A549 (cell line): ENCODE results near the gene MYADM. TPM values are rescaled to one million over a fixed set of nuclear protein-coding genes. Genes with fewer than 3 reads are reported as not detected.

Experiments used
- ATAC-seq, 2 experiments: fragments of 200-7000 bp in 1 of 2; fragments of >200 bp in 1 of 2; cut with Nextera tagmentation in 1 of 2; cut with Tn5 transposase in 1 of 2; 3 replicates each; pipeline versions ENCODE4 v1.8.0 to v1.9.1; 2018 to 2020; ENCODE audit warnings: mild to moderate bottlenecking in 1 of 2, moderate library complexity in 1 of 2
- CTCF ChIA-PET: fragments of 300-600 bp; sonication (Branson Sonifier 250); formaldehyde crosslinking; extraction: SDS; loops from one replicate; lab custom pipeline; 2021; ENCODE audit warnings: antibody characterized with exemption, inconsistent platforms; lab: Yijun Ruan, JAX
- POLR2A ChIA-PET: fragments of 350-600 bp; formaldehyde crosslinking; extraction: SDS; loops from one replicate; lab custom pipeline; 2021; ENCODE audit warnings: antibody characterized with exemption, inconsistent platforms; lab: Yijun Ruan, JAX
- DNase-seq, 2 experiments: peaks; one replicate each; pipeline versions ENCODE4 v3.0.0 to v3.0.0-alpha.2; 2011 to 2016; ENCODE audit warnings: low read depth in 1 of 2, low spot score in 1 of 2
- FAIRE-seq: peaks from 2 replicates; lab custom pipeline; 2011; peaks lifted over from hg19 to GRCh38; lab: Jason Lieb, UNC
- H3K27ac ChIP-seq, 2 experiments: fragments of >200 bp; sonication (Bioruptor Twin); formaldehyde crosslinking; 3 replicates each; pipeline ENCODE4 v1.5.1; 2016 to 2017
- H3K4me1 ChIP-seq: fragments of >200 bp; sonication (Bioruptor Twin); formaldehyde crosslinking; 3 replicates; pipeline ENCODE4 v1.6.1; 2016
- H3K4me2 ChIP-seq: fragments of >200 bp; sonication (Bioruptor Twin); formaldehyde crosslinking; 3 replicates; pipeline ENCODE4 v1.6.1; 2016
- H3K4me3 ChIP-seq: fragments of >200 bp; sonication (Bioruptor Twin); formaldehyde crosslinking; 3 replicates; pipeline ENCODE4 v1.5.1; 2016
- H3K9me3 ChIP-seq: fragments of >200 bp; sonication (Bioruptor Twin); formaldehyde crosslinking; 3 replicates; pipeline ENCODE4 v1.6.1; 2016
- ATOH8 ChIP-seq: fragments of 250-450 bp; sonication (Bioruptor Pico); IDR thresholded peaks from 2 replicates; pipeline ENCODE4 v1.5.0; 2020; ENCODE audit warnings: low read depth, mild to moderate bottlenecking, moderate library complexity
- EHF ChIP-seq: fragments of 250-450 bp; sonication (Bioruptor Pico); IDR thresholded peaks from 2 replicates; pipeline ENCODE4 v1.5.0; 2020; ENCODE audit warnings: mild to moderate bottlenecking
- EP300 ChIP-seq, 2 experiments: fragments of >200 bp; sonication (Bioruptor Twin); formaldehyde crosslinking; IDR thresholded peaks; 2 replicates in 1 of 2; 3 replicates in 1 of 2; pipeline ENCODE4 v1.6.1; 2016 to 2017
- FOSB ChIP-seq: fragments of 250-450 bp; sonication (Bioruptor Pico); IDR thresholded peaks from 2 replicates; pipeline ENCODE4 v1.5.0; 2020; ENCODE audit warnings: mild to moderate bottlenecking, moderate library complexity
- FOXS1 ChIP-seq: fragments of 250-450 bp; sonication (Bioruptor Pico); IDR thresholded peaks from 2 replicates; pipeline ENCODE4 v1.5.0; 2020; ENCODE audit warnings: mild to moderate bottlenecking, moderate library complexity
- GATA3 ChIP-seq: IDR thresholded peaks from 2 replicates; pipeline ENCODE4 v1.6.1; 2012; ENCODE audit warnings: borderline replicate concordance
- HES2 ChIP-seq: fragments of >200 bp; sonication (Bioruptor Twin); formaldehyde crosslinking; IDR thresholded peaks from 2 replicates; pipeline ENCODE4 v1.6.1; 2016
- HEYL ChIP-seq: fragments of 250-450 bp; sonication (Bioruptor Pico); IDR thresholded peaks from 2 replicates; pipeline ENCODE4 v1.8.0; 2021; ENCODE audit warnings: mild to moderate bottlenecking, moderate library complexity
- HOXB13 ChIP-seq: fragments of 250-450 bp; sonication (Bioruptor Pico); IDR thresholded peaks from 2 replicates; pipeline ENCODE4 v1.5.0; 2020; ENCODE audit warnings: low read depth, mild to moderate bottlenecking, moderate library complexity
- HOXB5 ChIP-seq: fragments of 250-450 bp; sonication (Bioruptor Pico); IDR thresholded peaks from 2 replicates; pipeline ENCODE4 v1.5.0; 2020; ENCODE audit warnings: mild to moderate bottlenecking, moderate library complexity
- JUN ChIP-seq, 2 experiments: fragments of >200 bp; sonication (Bioruptor Twin); formaldehyde crosslinking; IDR thresholded peaks; 2 replicates in 1 of 2; 3 replicates in 1 of 2; pipeline ENCODE4 v1.6.1; 2016 to 2017
- MAFK ChIP-seq: fragments of 450-650 bp; IDR thresholded peaks from 2 replicates; pipeline ENCODE4 v1.6.1; 2014; ENCODE audit not compliant: partially characterized antibody
- MAX ChIP-seq: IDR thresholded peaks from 2 replicates; pipeline ENCODE4 v1.6.1; 2012
- MYC ChIP-seq: IDR thresholded peaks from 2 replicates; pipeline ENCODE4 v1.6.1; 2012; ENCODE audit warnings: mild to moderate bottlenecking, inconsistent platforms, low read length, improper control_type of control experiment, borderline replicate concordance
- NFE2L2 ChIP-seq: fragments of 150-350 bp; conservative IDR thresholded peaks from 2 replicates; pipeline ENCODE4 v1.6.1; 2014; ENCODE audit warnings: low read length
- POLR2A ChIP-seq: IDR thresholded peaks from 2 replicates; pipeline ENCODE4 v1.6.1; 2012; ENCODE audit warnings: mild to moderate bottlenecking, low read length
- RAD21 ChIP-seq, 2 experiments: fragments of >200 bp in 1 of 2; sonication (Bioruptor Twin) in 1 of 2; formaldehyde crosslinking in 1 of 2; IDR thresholded peaks in 1 of 2; conservative IDR thresholded peaks in 1 of 2; 2 replicates in 1 of 2; 3 replicates in 1 of 2; pipeline ENCODE4 v1.6.1; 2012 to 2018; ENCODE audit warnings: inconsistent platforms in 1 of 2
- RARB ChIP-seq: fragments of 250-450 bp; sonication (Bioruptor Pico); IDR thresholded peaks from 2 replicates; pipeline ENCODE4 v1.8.0; 2021; ENCODE audit warnings: mild to moderate bottlenecking, moderate library complexity
- RNF2 ChIP-seq: fragments of 200-600 bp; sonication (generic); IDR thresholded peaks from 2 replicates; pipeline ENCODE4 v1.6.1; 2016; ENCODE audit warnings: low read depth, mild to moderate bottlenecking, antibody characterized with exemption, moderate library complexity, borderline replicate concordance
- TP53 ChIP-seq: fragments of 250-450 bp; sonication (Bioruptor Pico); IDR thresholded peaks from 2 replicates; pipeline ENCODE4 v1.5.0; 2021; ENCODE audit warnings: mild to moderate bottlenecking, moderate library complexity
- WGBS: methylation state at CpG from one replicate; pipeline ENCODE4 v1.1.6; 2017; ENCODE audit errors: missing lambda C conversion rate; 5-methylcytosine and 5-hydroxymethylcytosine counted together
- polyA plus RNA-seq, 4 experiments: library from polyadenylated mRNA; depleted of rRNA in 3 of 4; stranded (reverse); fragments of >200 nt; fragmentation: RNase III in 1 of 4; extraction: RNeasy Plus Mini Kit Qiagen cat#74134 plus additional on column Dnase treatment in 1 of 4; gene quantifications; 2 replicates in 3 of 4; 3 replicates in 1 of 4; pipeline ENCODE4 v1.2.3, GENCODE V29; 2011 to 2017
- TF ChIP-seq, protein P1 (sequence below): fragments of 250-450 bp; sonication (Bioruptor Pico); IDR thresholded peaks from 2 replicates; pipeline ENCODE4 v1.5.0; 2021; ENCODE audit warnings: mild to moderate bottlenecking, moderate library complexity, borderline replicate concordance
- TF ChIP-seq, protein P2 (sequence below): fragments of 200-600 bp; sonication (generic); IDR thresholded peaks from 2 replicates; pipeline ENCODE4 v1.6.1; 2016; ENCODE audit warnings: antibody characterized with exemption, mild to moderate bottlenecking, moderate library complexity
- TF ChIP-seq, protein P3 (sequence below): fragments of 450-650 bp; IDR thresholded peaks from 2 replicates; pipeline ENCODE4 v1.6.1; 2014; ENCODE audit warnings: antibody characterized with exemption

Gene MYADM
- polyA plus RNA-seq, 2 of the 4 experiments (the other 2 are of a cell fraction) = 37.7 to 90.7 TPM

DNA sequence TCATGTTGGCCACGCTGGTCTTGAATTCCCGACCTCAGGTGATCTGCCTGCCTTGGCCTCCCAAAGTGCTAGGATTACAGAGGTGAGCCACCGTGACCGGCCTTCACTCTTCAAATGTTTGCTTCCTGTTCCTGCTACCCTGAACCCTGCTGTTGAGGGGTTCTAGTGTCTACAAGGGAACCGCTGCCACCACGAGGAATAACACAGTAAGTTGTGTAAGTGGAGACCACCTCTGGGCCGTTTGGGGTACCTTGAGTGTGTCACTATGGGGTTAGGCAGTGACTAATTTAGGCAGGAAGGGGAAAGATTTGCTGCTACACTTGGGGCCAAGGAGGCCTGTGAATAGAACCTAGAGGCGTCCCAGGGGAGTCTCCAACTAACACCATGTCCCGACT is 2.2 kb upstream of the MYADM start:
- Histone ChIP-seq H3K4me1 (peaks cover 32% of the 10 kb centered on the region), H3K27ac (peak overlapping the region; percentile 94), H3K4me3 (peak overlapping the region; percentile 69), H3K4me2 (peak overlapping the region; percentile 93), H3K9me3 (no peaks in the 10 kb centered on the region)
- TF ChIP-seq HOXB5 (CRISPR knock-in tag) (0 out of 2 replicates have a peak, but pooled peaks have one; percentile 62), RAD21 (conservative IDR thresholded peaks at IDR 0.05 in 1 of 2, IDR thresholded peaks at IDR 0.05 in 1 of 2) (0 out of 5 replicates have a peak, but pooled peaks of 1 of the 2 experiments have one; percentile 13), NFE2L2 (no peak), FOXS1 (CRISPR knock-in tag) (no peak), MYC (no peak), HEYL (CRISPR knock-in tag) (no peak), RNF2 (no peak), HES2 (no peak), TP53 (CRISPR knock-in tag) (peak; percentile 71; the same call in 1 of the 2 replicates), HOXB13 (CRISPR knock-in tag) (peak; percentile 46; the same call in 1 of the 2 replicates)
- TF ChIP-seq, protein P1, sequence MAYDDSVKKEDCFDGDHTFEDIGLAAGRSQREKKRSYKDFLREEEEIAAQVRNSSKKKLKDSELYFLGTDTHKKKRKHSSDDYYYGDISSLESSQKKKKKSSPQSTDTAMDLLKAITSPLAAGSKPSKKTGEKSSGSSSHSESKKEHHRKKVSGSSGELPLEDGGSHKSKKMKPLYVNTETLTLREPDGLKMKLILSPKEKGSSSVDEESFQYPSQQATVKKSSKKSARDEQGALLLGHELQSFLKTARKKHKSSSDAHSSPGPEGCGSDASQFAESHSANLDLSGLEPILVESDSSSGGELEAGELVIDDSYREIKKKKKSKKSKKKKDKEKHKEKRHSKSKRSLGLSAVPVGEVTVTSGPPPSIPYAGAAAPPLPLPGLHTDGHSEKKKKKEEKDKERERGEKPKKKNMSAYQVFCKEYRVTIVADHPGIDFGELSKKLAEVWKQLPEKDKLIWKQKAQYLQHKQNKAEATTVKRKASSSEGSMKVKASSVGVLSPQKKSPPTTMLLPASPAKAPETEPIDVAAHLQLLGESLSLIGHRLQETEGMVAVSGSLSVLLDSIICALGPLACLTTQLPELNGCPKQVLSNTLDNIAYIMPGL (CRISPR knock-in tag) = peak; percentile 76; the same call in 1 of the 2 replicates
- ATAC-seq (peak; percentile 8 to 19; a peak in 4 of 6 replicates), FAIRE-seq (no peak), DNase-seq (peak in 1 of 2 experiments; percentile 43)
- ChIA-PET CTCF (interaction anchor here (0.8 to 3.9 kb wide), 13 partner anchors 13 to 165 kb away, joined by 3 to 27 read pairs (median 4); no protein-coding TSS in a partner anchor), POLR2A (interaction anchor here (0.6 to 4.2 kb wide), 17 partner anchors 9 to 583 kb away, joined by 3 to 54 read pairs (median 4); partner anchors contain the start of genes CNOT3, LENG8 and MBOAT7)
- WGBS = under 1% methylated on average over 9 of the region's 9 CpGs

DNA sequence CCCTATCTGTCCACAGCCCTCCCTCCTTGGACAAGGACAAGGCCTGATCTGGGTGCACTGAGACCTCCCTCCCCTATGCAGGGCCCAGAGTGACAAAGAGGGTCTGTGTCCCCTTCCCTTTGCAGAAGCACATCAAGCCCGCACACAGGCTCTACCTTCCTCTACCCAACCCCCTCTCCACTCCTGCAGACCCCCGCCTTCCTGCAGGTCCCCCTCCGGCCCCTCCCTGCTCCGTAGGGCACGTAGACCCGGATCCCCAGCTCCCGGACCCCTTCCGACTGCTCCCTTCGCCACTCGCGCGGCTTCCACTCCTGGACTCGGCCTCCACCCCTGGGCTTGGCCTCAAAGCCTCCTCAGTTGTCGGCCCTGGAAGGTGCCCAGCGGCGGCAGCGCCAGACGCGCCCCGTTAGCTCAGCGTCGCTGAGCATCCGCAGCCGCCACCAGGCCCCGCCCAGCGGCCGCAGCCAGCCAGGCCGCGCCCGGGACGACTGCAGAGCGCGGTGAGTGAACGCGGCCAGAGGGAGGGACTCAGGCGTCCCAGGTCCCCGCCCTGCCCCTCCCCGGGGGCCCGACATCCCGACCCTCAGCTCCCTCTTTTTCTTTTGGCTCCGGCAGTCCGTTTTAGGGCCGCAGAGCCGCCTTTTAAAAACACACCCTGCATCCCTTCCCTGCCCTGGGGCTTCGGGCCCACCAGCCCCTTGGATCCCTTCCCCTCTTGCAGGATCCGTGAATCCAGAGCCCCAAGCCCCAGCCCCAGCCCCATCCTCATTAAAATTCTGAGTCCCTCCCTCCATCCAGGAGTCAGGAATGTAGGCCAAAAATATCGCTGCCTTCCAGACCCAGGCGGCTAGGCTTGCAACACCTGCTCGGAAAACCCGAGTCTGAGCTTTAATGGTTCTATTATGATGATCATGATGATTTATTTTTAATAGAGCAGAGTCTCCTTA is 1.5 kb upstream of the MYADM start:
- Histone ChIP-seq H3K9me3 (no peaks in the 10 kb centered on the region), H3K4me1 (peaks cover 34% of the 10 kb centered on the region), H3K27ac (peak overlapping the region; percentile 94), H3K4me3 (peak overlapping the region; percentile 69), H3K4me2 (peak overlapping the region; percentile 93)
- FAIRE-seq (peak; percentile 59), ATAC-seq (peak; percentile 46 to 57), DNase-seq (peak; percentile 78 to 92)
- ChIA-PET CTCF (interaction anchor here (0.8 to 3.6 kb wide), 14 partner anchors 9 to 164 kb away, joined by 3 to 22 read pairs (median 4); partner anchors contain the start of gene PRKCG), POLR2A (interaction anchor here (0.6 to 4.2 kb wide), 20 partner anchors 10 to 583 kb away, joined by 3 to 54 read pairs (median 4); partner anchors contain the start of genes CNOT3, LENG8, MBOAT7 and PRKCG)
- 2% methylated on average over 48 of the region's 50 CpGs for WGBS
- TF ChIP-seq RARB (peak; percentile 88), FOSB (CRISPR knock-in tag) (peak; percentile 94), HOXB5 (CRISPR knock-in tag) (peak; percentile 59), GATA3 (peak; percentile 33; the same call in 1 of the 2 replicates), EHF (CRISPR knock-in tag) (no peak; the same call in 1 of the 2 replicates), POLR2A (peak; percentile 79), MAX (peak; percentile 61), ATOH8 (no peak), JUN (IDR thresholded peaks at IDR 0.05) (peak; percentile 75 to 81), MAFK (no peak), EP300 (IDR thresholded peaks at IDR 0.05) (no peak), TP53 (CRISPR knock-in tag) (peak; percentile 95)
- TF ChIP-seq, protein P2, sequence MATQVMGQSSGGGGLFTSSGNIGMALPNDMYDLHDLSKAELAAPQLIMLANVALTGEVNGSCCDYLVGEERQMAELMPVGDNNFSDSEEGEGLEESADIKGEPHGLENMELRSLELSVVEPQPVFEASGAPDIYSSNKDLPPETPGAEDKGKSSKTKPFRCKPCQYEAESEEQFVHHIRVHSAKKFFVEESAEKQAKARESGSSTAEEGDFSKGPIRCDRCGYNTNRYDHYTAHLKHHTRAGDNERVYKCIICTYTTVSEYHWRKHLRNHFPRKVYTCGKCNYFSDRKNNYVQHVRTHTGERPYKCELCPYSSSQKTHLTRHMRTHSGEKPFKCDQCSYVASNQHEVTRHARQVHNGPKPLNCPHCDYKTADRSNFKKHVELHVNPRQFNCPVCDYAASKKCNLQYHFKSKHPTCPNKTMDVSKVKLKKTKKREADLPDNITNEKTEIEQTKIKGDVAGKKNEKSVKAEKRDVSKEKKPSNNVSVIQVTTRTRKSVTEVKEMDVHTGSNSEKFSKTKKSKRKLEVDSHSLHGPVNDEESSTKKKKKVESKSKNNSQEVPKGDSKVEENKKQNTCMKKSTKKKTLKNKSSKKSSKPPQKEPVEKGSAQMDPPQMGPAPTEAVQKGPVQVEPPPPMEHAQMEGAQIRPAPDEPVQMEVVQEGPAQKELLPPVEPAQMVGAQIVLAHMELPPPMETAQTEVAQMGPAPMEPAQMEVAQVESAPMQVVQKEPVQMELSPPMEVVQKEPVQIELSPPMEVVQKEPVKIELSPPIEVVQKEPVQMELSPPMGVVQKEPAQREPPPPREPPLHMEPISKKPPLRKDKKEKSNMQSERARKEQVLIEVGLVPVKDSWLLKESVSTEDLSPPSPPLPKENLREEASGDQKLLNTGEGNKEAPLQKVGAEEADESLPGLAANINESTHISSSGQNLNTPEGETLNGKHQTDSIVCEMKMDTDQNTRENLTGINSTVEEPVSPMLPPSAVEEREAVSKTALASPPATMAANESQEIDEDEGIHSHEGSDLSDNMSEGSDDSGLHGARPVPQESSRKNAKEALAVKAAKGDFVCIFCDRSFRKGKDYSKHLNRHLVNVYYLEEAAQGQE = 0 out of 2 replicates have a peak, but pooled peaks have one; percentile 22
- TF ChIP-seq, protein P3, sequence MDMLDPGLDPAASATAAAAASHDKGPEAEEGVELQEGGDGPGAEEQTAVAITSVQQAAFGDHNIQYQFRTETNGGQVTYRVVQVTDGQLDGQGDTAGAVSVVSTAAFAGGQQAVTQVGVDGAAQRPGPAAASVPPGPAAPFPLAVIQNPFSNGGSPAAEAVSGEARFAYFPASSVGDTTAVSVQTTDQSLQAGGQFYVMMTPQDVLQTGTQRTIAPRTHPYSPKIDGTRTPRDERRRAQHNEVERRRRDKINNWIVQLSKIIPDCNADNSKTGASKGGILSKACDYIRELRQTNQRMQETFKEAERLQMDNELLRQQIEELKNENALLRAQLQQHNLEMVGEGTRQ = no peak
- TF ChIP-seq, protein P1 (CRISPR knock-in tag) = peak; percentile 87; the same call in 1 of the 2 replicates
